Measurements from ENCODE around the gene HUS1B. TPM values are rescaled to one million over a fixed set of nuclear protein-coding genes. Genes with fewer than 3 reads are reported as not detected.

HUS1B gene
- polyA plus RNA-seq, 3 donors = 0.23 to 0.73 TPM; not detected in 1

DNA sequence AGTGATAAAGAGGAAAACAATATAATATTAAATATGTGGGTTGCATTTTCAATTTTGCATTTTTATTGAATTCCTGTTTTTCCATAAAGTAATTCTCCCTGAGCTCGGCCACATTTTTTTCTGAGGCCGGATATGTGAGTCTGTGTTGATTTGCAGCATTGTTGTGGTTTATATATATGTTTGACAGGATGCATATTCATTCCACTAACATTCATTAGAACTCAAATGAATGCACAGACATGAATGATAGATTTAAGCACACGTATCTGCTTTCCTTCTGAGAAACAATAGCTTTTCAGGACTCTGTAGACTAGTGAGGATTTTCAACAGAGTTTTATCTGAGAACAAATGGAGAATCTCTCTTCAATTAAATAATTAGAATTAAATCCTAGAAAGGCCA lies 46.7 kb upstream of the HUS1B start:
- Histone ChIP-seq H2AFZ (ENCODE audit: insufficient read depth, low read depth, low read length, poor library complexity, severe bottlenecking) (no peak overlapping the region), H4K20me1 (ENCODE audit: insufficient read depth, low read length) (no peaks in the 10 kb centered on the region), H3K4me2 (replicated peaks; ENCODE audit: extremely low read depth, low read length, poor library complexity, severe bottlenecking) (no peak overlapping the region), H3K4me3 (replicated peaks in 1 of 3; ENCODE audit: low read depth in 2 of 3, low read length in 3 of 3) (no peak overlapping the region), H3K79me2 (ENCODE audit: insufficient read depth, low read length) (no peaks in the 10 kb centered on the region), H3K4me1 (ENCODE audit: control insufficient read depth in 1 of 2, insufficient read depth in 2 of 2, low read length in 2 of 2) (no peaks in the 10 kb centered on the region), H3K9me3 (replicated peaks in 1 of 2; ENCODE audit: control insufficient read depth in 1 of 2, insufficient read depth in 1 of 2, low read length in 2 of 2) (no peaks in the 10 kb centered on the region), H3K27ac (ENCODE audit: low read depth in 1 of 2, low read length in 2 of 2) (no peak overlapping the region), H3K9ac (ENCODE audit: insufficient read depth, low read length, poor library complexity, severe bottlenecking) (no peak overlapping the region), H3K27me3 (ENCODE audit: control insufficient read depth in 2 of 2, insufficient read depth in 2 of 2, low read length in 2 of 2) (peaks cover 4 to 18% of the 10 kb centered on the region in 2 donors), H3K36me3 (replicated peaks in 1 of 2; ENCODE audit: control insufficient read depth in 1 of 2, insufficient read depth in 2 of 2, low read length in 2 of 2) (no peaks in the 10 kb centered on the region)
- Mint-ChIP-seq H3K9me3 (no peaks in the 10 kb centered on the region), H3K4me3 (no peak overlapping the region), H3K27me3 (ENCODE audit: low read depth in 3 of 3) (peaks cover 10 to 19% (median 19%) of the 10 kb centered on the region in 3 donors), H3K4me1 (no peaks in the 10 kb centered on the region), H3K27ac (no peak overlapping the region), H3K36me3 (no peaks in the 10 kb centered on the region)
- TF ChIP-seq, protein P1, sequence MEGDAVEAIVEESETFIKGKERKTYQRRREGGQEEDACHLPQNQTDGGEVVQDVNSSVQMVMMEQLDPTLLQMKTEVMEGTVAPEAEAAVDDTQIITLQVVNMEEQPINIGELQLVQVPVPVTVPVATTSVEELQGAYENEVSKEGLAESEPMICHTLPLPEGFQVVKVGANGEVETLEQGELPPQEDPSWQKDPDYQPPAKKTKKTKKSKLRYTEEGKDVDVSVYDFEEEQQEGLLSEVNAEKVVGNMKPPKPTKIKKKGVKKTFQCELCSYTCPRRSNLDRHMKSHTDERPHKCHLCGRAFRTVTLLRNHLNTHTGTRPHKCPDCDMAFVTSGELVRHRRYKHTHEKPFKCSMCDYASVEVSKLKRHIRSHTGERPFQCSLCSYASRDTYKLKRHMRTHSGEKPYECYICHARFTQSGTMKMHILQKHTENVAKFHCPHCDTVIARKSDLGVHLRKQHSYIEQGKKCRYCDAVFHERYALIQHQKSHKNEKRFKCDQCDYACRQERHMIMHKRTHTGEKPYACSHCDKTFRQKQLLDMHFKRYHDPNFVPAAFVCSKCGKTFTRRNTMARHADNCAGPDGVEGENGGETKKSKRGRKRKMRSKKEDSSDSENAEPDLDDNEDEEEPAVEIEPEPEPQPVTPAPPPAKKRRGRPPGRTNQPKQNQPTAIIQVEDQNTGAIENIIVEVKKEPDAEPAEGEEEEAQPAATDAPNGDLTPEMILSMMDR (IDR thresholded peaks at IDR 0.05) = no peak
- intact Hi-C loops (cut with micrococcal nuclease) = no loop called here
- no CpG with 5 or more reads among the region's 3 CpGs for WGBS (ENCODE audit: insufficient coverage)
- DNase-seq = no peak

DNA sequence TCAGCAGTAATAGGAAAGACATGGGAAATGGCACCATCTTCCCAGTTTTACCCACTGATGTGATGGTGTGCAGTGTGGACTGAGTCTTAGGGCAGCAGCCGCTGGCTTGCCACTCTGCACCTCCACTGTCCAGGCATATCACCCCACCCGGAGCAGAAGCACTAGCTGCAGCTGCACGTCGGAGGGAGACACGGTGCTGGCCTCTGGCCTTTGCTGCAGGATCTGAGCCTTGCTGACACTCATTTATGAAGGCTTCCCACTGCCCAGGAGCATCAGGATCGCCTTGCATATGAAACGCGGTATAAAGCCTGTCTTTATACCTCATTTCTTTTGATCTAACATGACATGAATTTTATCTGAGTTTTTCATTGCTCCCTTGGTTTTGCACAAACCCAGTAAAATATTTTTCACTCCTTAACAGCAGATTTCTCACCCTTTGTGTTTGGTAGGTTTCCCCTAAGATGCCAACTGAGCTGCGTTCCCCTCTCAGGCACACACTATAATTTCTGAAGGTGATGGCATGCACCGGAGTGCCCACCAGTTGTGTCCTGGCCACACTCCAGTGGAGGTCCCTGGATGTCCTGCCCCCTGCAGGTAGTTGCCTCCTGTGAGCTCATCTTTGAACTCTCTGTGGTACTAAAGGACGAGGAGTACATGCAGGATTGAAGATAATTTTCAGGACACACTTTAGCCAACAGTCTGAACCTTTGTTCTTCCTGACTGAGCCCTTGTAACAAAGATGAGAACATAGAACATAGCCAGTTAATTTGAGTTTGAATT lies 45.0 kb upstream of the HUS1B start:
- DNase-seq = no peak
- H3K4me1 ChIP-seq (ENCODE audit: control insufficient read depth in 1 of 2, insufficient read depth in 2 of 2, low read length in 2 of 2) = no peaks in the 10 kb centered on the region
- Mint-ChIP-seq H3K27me3 (ENCODE audit: low read depth in 3 of 3) (peaks cover 11 to 20% (median 19%) of the 10 kb centered on the region in 3 donors), H3K9me3 (no peaks in the 10 kb centered on the region), H3K4me3 (no peak overlapping the region), H3K4me1 (no peaks in the 10 kb centered on the region), H3K27ac (no peak overlapping the region), H3K36me3 (no peaks in the 10 kb centered on the region)
- TF ChIP-seq, protein P1 (IDR thresholded peaks at IDR 0.05) = no peak
- H3K9me3 ChIP-seq (replicated peaks in 1 of 2; ENCODE audit: control insufficient read depth in 1 of 2, insufficient read depth in 1 of 2, low read length in 2 of 2) = no peaks in the 10 kb centered on the region
- H2AFZ ChIP-seq (ENCODE audit: insufficient read depth, low read depth, low read length, poor library complexity, severe bottlenecking) = no peak overlapping the region
- H3K9ac ChIP-seq (ENCODE audit: insufficient read depth, low read length, poor library complexity, severe bottlenecking) = no peak overlapping the region
- H3K36me3 ChIP-seq (replicated peaks in 1 of 2; ENCODE audit: control insufficient read depth in 1 of 2, insufficient read depth in 2 of 2, low read length in 2 of 2) = no peaks in the 10 kb centered on the region
- no peaks in the 10 kb centered on the region for H4K20me1 ChIP-seq (ENCODE audit: insufficient read depth, low read length)
- H3K27me3 ChIP-seq (ENCODE audit: control insufficient read depth in 2 of 2, insufficient read depth in 2 of 2, low read length in 2 of 2) = peaks cover 4 to 15% of the 10 kb centered on the region in 2 donors
- no peaks in the 10 kb centered on the region for H3K79me2 ChIP-seq (ENCODE audit: insufficient read depth, low read length)
- no peak overlapping the region for H3K27ac ChIP-seq (ENCODE audit: low read depth in 1 of 2, low read length in 2 of 2)
- no peak overlapping the region for H3K4me3 ChIP-seq (replicated peaks in 1 of 3; ENCODE audit: low read depth in 2 of 3, low read length in 3 of 3)
- no peak overlapping the region for H3K4me2 ChIP-seq (replicated peaks; ENCODE audit: extremely low read depth, low read length, poor library complexity, severe bottlenecking)
- intact Hi-C loops (cut with micrococcal nuclease) = no loop called here
- WGBS (ENCODE audit: insufficient coverage) = 82% methylated on average over 8 of the region's 11 CpGs

Measured in CD14-positive monocyte (primary cell).